ENCODE results near the gene FAM163B. TPM values are rescaled to one million over a fixed set of nuclear protein-coding genes. Genes with fewer than 3 reads are reported as not detected.

FAM163B gene
- total RNA-seq, 1 experiment from 2014 or later: not detected

DNA sequence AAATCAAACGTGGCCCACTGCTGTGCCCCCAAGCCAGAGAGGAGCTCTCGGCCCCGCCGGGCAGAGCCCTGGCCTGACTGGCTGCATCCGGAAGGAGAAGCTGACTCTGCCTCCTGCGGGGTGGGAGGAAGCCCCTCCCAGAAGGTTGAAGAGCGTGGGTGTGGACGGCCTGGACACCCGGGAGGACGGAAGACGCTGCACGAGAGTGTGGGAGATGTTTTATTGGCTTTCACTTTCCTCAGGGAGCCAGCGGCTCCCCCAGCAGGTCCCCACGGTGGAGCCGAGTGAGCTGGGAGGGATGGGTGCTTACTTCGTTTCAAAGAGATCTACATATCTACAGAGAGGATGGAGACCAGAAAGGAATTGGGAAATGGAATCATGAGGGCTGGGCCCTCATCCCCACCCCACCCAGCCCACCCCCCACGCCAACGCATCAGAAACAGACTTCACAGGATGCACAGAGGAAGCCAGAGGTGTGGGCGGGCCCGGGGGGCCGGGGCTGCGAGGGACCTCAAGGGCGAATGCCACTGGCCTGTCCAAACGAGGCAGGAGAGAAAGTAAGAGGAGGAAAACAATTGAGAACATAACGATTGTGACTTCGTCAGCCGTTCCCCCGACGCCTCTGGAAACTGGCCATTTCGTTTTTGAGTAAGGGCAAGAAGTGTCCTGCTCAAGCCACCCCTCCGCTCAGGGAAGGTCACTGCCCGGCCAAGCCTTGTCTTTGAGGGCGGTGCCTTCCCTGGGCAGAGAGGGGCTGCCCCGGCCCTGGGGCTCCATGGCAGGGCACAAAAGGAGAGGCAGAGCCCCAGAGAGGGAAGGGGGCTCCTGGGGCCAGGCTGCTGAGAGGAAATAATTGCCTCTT lies 32.1 kb downstream of the FAM163B start:
- ChIA-PET POLR2A (no interaction called here), CTCF (no interaction called here)
- Histone ChIP-seq H3K36me3 (ENCODE audit: control insufficient read depth, insufficient read depth, low read length) (no peaks in the 10 kb centered on the region), H3K27me3 (replicated peaks; ENCODE audit: control insufficient read depth, insufficient read depth, low read length) (no peaks in the 10 kb centered on the region; the same call in 1 of the 2 replicates), H3K9me3 (no peaks in the 10 kb centered on the region), H3K4me1 (no peaks in the 10 kb centered on the region), H3K4me3 (ENCODE audit: low read depth, low read length) (no peak overlapping the region)
- TF ChIP-seq, protein P1, sequence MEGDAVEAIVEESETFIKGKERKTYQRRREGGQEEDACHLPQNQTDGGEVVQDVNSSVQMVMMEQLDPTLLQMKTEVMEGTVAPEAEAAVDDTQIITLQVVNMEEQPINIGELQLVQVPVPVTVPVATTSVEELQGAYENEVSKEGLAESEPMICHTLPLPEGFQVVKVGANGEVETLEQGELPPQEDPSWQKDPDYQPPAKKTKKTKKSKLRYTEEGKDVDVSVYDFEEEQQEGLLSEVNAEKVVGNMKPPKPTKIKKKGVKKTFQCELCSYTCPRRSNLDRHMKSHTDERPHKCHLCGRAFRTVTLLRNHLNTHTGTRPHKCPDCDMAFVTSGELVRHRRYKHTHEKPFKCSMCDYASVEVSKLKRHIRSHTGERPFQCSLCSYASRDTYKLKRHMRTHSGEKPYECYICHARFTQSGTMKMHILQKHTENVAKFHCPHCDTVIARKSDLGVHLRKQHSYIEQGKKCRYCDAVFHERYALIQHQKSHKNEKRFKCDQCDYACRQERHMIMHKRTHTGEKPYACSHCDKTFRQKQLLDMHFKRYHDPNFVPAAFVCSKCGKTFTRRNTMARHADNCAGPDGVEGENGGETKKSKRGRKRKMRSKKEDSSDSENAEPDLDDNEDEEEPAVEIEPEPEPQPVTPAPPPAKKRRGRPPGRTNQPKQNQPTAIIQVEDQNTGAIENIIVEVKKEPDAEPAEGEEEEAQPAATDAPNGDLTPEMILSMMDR (IDR thresholded peaks at IDR 0.05; ENCODE audit: insufficient read depth in 1 of 2, low read depth in 1 of 2, low read length in 1 of 2, severe bottlenecking in 1 of 2, unreplicated experiment in 1 of 2): no peak
- Mint-ChIP-seq H3K36me3 (ENCODE audit: insufficient read depth, unreplicated experiment) (no peaks in the 10 kb centered on the region), H3K4me1 (ENCODE audit: low read depth, unreplicated experiment) (no peaks in the 10 kb centered on the region), H3K27me3 (ENCODE audit: insufficient read depth, unreplicated experiment) (peaks cover 4% of the 10 kb centered on the region), H3K27ac (ENCODE audit: unreplicated experiment) (no peak overlapping the region), H3K9me3 (ENCODE audit: unreplicated experiment) (no peaks in the 10 kb centered on the region), H3K4me3 (ENCODE audit: unreplicated experiment) (no peak overlapping the region)
- no peak for DNase-seq
- intact Hi-C loops (cut with micrococcal nuclease; ENCODE audit: unreplicated experiment): loop anchor here (5.0 kb wide), 1 partner anchor 45 kb away; the partner anchor contains the start of gene ADAMTSL2
- no TSS peak for BruUV-seq (replicated peaks)

DNA sequence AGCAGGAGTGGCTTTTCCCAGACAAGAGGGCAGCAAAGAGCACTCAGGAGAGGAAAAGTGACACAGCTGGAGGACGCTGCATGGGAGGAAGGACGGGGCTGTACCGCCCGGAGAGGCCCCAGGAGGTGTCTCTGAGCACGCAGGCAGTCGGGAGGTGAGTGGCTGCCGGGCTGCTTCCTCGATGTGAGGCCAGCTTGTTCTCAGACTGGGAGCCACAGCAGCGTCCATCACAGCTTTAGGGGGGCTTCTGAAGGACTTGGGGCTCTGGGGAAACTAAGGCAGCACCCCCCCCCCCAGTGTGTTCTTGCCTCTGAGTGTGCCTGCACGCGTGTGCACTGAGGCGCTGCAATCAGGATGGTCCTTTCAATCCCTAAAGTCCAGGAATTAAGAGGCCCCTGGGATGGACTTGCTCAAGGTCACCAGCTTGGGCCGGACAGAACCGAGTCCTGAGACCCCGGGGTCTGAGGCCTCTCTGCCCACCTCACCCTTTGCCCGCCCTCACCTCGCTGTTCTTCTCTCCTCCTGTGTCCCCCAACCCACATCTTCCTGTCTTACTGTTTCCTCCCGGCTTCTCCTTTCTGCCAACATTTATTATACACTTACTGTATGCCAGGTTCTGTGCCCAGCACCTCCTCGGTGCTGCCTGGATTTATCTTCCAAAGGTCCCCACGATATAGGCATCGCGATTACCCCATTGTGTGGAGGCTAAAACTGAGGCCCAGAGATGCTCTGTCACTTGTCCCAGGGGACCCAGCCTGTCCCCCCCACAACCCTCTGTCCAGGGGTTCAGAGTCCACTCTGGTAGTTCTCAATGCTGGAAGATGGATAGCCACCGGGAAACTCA lies 32.9 kb downstream of the FAM163B start:
- CTCF ChIA-PET: no interaction called here
- no peaks in the 10 kb centered on the region for H3K4me1 Mint-ChIP-seq (ENCODE audit: low read depth, unreplicated experiment)
- H3K4me1 ChIP-seq: no peaks in the 10 kb centered on the region
- no peak overlapping the region for H3K4me3 ChIP-seq (ENCODE audit: low read depth, low read length)
- peaks cover 4% of the 10 kb centered on the region for H3K27me3 Mint-ChIP-seq (ENCODE audit: insufficient read depth, unreplicated experiment)
- no peaks in the 10 kb centered on the region for H3K9me3 ChIP-seq
- H3K36me3 Mint-ChIP-seq (ENCODE audit: insufficient read depth, unreplicated experiment): no peaks in the 10 kb centered on the region
- POLR2A ChIA-PET: no interaction called here
- no peak overlapping the region for H3K4me3 Mint-ChIP-seq (ENCODE audit: unreplicated experiment)
- BruUV-seq (replicated peaks): no TSS peak
- no peaks in the 10 kb centered on the region for H3K36me3 ChIP-seq (ENCODE audit: control insufficient read depth, insufficient read depth, low read length)
- peak in 1 of 2 experiments; percentile 17 for DNase-seq
- H3K9me3 Mint-ChIP-seq (ENCODE audit: unreplicated experiment): no peaks in the 10 kb centered on the region
- TF ChIP-seq, protein P1 (IDR thresholded peaks at IDR 0.05; ENCODE audit: insufficient read depth in 1 of 2, low read depth in 1 of 2, low read length in 1 of 2, severe bottlenecking in 1 of 2, unreplicated experiment in 1 of 2): no peak
- no peak overlapping the region for H3K27ac Mint-ChIP-seq (ENCODE audit: unreplicated experiment)
- no peaks in the 10 kb centered on the region; the same call in 1 of the 2 replicates for H3K27me3 ChIP-seq (replicated peaks; ENCODE audit: control insufficient read depth, insufficient read depth, low read length)
- intact Hi-C loops (cut with micrococcal nuclease; ENCODE audit: unreplicated experiment): loop anchor here (5.0 kb wide), 1 partner anchor 44 kb away; the partner anchor contains the start of gene ADAMTSL2
